GM15510 (cell line): ENCODE results near the gene RPP21.

Experiments used
- POLR2A ChIP-seq: IDR thresholded peaks from 3 replicates; pipeline ENCODE4 v1.6.1; 2011; ENCODE audit warnings: borderline replicate concordance; ENCODE audit not compliant: insufficient read length; ENCODE audit errors: extremely low read depth

Gene RPP21

GRCh38 chr6:30344868-30345671, at the start of gene RPP21:
RPP21 (plus strand) TSS chr6:30345156; CDS start chr6:30345172, 16 bp downstream.
- TF ChIP-seq POLR2A, result peak; percentile 89

GRCh38 chr6:30295837-30296236, 49.1 kb upstream of the RPP21 start:
- no peak for TF ChIP-seq POLR2A

- no peak for TF ChIP-seq POLR2A
These were observed 41.0 kb upstream of the RPP21 start for GRCh38 chr6:30304002-30304401.

DNA sequence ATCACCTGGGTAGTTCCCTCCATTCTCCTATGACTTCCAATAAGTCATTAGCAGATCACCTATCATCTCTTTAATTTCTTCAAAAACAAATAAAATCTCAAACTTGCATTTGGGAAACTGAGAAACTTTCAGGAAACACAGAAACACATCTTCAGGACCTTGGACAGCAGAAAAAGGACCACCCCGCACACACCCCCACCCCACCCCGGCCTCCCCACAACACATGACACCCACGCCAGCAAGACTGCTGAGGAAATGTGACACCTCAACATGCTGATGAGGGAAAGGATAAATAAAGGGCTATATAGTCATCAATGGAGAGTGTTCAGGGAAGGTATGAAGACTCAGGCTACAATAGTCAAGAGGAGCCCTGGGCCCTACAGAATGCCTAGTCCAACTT, 33.9 kb upstream of the RPP21 start:
- TF ChIP-seq POLR2A, result no peak

- TF ChIP-seq POLR2A, result no peak
These were observed 33.3 kb upstream of the RPP21 start for GRCh38 chr6:30311671-30312070.

- TF ChIP-seq POLR2A, result no peak
These were observed 32.7 kb upstream of the RPP21 start for GRCh38 chr6:30312266-30312665.

DNA sequence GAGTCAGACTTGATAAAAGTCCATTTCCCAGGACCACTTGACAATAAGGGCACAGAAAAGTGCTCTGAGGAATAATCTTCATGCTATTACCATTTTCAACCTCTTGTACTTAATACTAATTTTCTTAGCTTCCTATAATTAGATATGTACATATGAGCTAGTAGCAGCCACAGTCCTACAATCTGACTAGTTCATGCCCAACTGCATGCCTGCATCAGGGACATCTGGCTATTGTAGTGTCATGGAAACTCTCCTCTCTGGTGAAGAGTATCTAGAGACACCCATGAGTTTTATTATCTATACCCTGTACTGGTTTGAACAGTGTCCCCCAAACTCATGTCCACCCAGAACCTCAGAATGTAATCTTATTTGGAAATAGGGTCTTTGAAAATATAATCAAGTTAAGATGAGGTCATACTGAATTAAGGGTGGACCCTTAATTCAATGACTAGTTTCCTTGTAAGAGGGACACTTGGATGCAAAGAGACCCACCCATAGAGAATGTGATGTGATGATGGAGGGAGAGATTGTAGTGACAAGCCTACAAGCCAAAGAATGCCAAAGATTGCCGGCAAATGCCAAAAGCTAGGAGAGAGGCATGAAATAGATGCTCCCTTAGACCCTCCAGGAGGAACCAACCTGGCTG, 32.2 kb upstream of the RPP21 start:
- TF ChIP-seq POLR2A, result no peak

DNA sequence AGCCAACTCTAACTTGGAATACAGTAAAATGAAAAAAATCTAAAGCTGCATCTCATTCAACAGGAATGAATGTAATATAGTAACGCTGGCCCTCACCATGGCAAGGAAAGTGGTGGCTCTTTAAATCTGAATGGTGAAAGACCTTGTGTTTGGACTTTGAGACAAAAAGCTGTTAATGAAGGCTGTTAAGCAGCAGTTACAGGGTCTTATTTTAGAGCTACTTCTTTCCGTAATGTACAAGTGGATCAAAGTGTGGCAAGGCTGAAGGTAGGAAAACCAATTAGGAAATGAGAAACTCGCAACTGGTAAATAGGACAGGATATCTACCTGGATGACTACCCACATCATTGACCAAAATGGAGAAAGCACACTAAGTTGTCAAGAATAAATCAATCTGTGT, 29.8 kb upstream of the RPP21 start:
- TF ChIP-seq POLR2A, result no peak

DNA sequence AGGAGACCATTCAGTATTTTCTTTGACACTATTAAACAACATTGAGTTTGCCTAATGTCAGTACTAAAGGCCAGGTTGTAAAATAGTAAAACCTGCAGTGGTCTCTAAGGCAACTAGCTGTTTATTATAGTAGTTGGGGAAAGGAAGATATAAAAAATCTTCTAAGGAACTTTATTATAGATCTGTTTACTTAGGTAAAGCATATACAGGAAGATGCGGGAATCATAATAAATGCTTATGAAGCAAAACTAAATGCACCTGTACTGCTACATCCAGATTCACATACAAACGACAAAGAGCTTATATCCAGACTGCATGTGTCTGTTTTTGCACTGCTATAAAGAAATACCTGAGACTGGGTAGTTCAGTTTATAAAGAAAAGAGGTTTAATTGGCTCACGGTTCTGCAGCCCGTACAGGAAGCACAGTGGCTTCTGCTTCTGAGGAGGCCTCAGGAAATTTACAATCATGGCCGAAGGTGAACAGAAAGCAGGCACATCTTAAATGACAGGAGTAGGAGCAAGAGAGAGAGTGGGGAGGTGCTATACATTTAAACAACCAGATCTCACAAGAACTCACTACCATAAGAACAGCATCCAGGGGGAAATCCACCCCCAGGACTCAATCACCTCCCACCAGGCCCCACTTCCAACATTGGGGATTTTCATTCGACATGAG, 26.9 kb upstream of the RPP21 start:
- TF ChIP-seq POLR2A, result no peak

DNA sequence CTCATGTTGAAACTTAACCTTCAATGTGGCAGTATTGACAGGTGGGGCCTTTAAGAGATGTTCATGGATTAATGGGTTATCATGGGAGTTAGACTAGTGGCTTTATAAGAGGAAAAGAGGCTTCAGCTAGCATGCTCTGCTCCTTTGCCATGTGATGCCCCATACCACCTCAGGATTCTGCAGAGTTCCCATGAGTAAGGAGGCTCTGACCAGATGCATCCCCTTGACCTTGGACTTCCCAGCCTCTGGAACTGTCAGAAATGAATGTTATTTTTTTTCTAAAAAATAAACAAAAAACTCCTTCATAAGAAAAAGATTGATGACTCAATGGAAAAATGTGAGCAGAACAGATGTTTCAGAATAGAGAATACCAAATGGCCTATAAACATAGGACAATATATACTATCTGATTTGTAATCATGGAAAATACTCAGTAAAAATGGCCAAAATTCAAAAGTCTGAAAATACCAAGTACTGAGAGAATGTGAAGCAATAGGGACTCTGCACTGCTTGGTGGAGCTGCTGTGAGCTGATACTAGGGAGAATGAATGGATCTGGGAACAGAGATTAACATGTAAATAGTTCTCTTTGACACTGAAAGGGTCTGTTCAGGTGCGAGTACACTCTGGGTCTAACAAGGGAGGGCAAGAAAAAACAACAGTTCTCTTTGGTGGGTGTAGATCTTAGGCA, 25.7 kb upstream of the RPP21 start:
- TF ChIP-seq POLR2A, result no peak

DNA sequence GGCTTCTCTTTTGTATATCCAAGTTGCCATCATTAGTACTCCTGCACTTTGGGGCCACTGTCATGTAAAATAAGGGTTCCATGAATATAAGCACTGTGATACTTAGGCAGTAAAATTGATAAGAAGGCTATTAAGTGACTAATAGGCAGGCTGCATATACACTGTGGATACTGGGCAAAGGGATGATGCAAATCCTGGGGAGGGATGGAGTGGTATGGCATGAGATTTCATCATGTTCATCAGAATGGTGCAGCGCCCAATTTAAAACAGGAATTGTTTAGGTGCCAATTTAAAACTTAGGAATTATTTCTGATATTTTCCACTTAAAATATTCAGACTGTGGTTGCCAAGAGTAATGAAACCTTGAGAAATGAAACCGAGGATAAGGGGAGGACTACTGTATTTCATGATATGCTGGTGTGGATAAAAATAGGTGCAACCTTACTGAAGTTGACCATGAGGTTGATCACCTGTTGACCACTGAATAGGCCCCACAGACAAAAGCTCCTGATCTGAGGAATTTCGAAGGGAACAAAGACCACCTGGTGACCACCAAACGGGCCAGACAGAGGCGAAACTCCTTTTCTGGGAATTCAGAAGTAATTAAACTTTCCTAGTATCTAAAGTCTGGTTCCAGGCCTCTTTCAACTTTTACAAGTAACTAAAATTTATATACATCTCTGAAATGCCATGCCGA, 23.1 kb upstream of the RPP21 start:
- TF ChIP-seq POLR2A, result no peak

GRCh38 chr6:30322527-30323501, 22.1 kb upstream of the RPP21 start:
- TF ChIP-seq POLR2A, result no peak

- no peak for TF ChIP-seq POLR2A
These were observed 21.1 kb upstream of the RPP21 start for GRCh38 chr6:30323806-30324205.
